ENCODE measurements around the gene EFNA1. TPM values are rescaled to one million over a fixed set of nuclear protein-coding genes. Genes with fewer than 3 reads are reported as not detected.

The EFNA1 gene
- total and polyA plus RNA-seq, 2 experiments from 2014 or later = 78.7 to 172 TPM

DNA sequence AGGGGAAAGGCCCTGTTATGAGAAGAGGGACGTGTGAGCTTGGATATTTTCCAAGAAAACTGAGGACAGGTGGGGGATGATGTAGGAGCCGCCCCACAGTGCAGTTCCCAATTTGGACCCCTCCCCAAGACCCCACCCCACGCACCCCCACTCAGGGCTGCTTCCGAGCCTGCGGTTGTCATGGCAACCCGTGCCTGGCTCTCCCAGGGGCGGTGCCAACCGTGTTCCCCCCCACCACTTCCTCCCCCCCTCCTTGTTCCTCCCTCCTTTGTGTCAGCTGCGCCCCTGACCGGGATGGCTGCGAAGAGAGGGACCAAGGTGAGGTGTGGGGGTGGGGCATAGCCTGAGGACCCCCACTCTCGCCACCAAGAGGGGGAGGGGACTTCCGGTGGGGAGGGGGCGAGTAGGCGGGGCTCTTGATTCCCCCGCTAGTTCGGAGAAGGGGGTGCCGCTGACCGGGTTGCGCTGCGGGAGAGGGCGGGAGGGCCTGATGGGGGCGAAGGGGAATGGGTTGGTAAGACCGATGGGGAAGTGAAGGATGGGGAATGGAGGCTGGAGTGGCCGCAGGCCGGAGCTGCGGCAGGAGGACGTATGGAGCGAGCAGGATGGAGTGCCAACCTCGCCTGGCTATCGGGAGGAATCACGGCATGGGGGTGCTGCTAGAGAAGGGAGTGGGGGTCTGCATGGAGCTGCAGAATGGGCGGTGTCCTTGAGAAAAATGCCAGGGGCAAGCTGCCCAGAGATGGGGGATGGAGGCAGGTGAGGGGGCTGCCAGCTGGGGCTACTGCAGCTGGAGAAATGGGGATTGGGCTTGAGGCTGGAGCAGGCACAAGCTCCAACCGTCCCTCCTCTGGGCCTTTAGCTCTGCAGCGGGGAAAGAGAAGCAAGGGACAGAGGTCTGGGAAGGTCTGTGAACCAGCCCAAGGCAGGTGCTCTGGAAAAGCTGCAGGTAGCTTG, 46.9 kb downstream of the EFNA1 start:
- Histone ChIP-seq H4K20me1 (ENCODE audit: insufficient read depth, poor library complexity, severe bottlenecking) (no peaks in the 10 kb centered on the region), H3K4me1 (ENCODE audit: insufficient read depth) (peaks cover 13% of the 10 kb centered on the region), H3K79me2 (peaks cover 22% of the 10 kb centered on the region), H3K27ac (peak overlapping the region; percentile 40), H3K4me3 (peak overlapping the region; percentile 45), H3K9me3 (ENCODE audit: low read depth) (no peaks in the 10 kb centered on the region), H2AFZ (peak overlapping the region; percentile 2), H3K9me2 (replicated peaks; ENCODE audit: insufficient read depth) (no peaks in the 10 kb centered on the region), H3K4me2 (peak overlapping the region; percentile 82), H3K27me3 (peaks cover 5% of the 10 kb centered on the region), H3K36me3 (replicated peaks; ENCODE audit: insufficient read depth, low read depth) (no peaks in the 10 kb centered on the region)
- TF ChIP-seq, protein P1, sequence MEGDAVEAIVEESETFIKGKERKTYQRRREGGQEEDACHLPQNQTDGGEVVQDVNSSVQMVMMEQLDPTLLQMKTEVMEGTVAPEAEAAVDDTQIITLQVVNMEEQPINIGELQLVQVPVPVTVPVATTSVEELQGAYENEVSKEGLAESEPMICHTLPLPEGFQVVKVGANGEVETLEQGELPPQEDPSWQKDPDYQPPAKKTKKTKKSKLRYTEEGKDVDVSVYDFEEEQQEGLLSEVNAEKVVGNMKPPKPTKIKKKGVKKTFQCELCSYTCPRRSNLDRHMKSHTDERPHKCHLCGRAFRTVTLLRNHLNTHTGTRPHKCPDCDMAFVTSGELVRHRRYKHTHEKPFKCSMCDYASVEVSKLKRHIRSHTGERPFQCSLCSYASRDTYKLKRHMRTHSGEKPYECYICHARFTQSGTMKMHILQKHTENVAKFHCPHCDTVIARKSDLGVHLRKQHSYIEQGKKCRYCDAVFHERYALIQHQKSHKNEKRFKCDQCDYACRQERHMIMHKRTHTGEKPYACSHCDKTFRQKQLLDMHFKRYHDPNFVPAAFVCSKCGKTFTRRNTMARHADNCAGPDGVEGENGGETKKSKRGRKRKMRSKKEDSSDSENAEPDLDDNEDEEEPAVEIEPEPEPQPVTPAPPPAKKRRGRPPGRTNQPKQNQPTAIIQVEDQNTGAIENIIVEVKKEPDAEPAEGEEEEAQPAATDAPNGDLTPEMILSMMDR (IDR thresholded peaks at IDR 0.05; ENCODE audit: poor library complexity) = no peak
- no peak for TF ChIP-seq EZH2 (IDR thresholded peaks at IDR 0.05; ENCODE audit: borderline replicate concordance)
- TF ChIP-seq EZH2phosphoT487 (IDR thresholded peaks at IDR 0.05; ENCODE audit: low read depth, severe bottlenecking, unreplicated experiment) = no peak
- 13% methylated on average over 12 of the region's 35 CpGs for WGBS (ENCODE audit: low lambda C conversion rate, missing lambda C conversion rate)
- peak; percentile 48 for DNase-seq (ENCODE audit: low spot score)

GRCh38 chr1:155175281-155175926, 47.7 kb downstream of the EFNA1 start:
- Histone ChIP-seq H2AFZ (no peak overlapping the region), H3K27ac (peak overlapping the region; percentile 40), H3K4me3 (no peak overlapping the region), H3K9me3 (ENCODE audit: low read depth) (no peaks in the 10 kb centered on the region), H3K9me2 (replicated peaks; ENCODE audit: insufficient read depth) (no peaks in the 10 kb centered on the region), H3K27me3 (peaks cover 5% of the 10 kb centered on the region), H3K36me3 (replicated peaks; ENCODE audit: insufficient read depth, low read depth) (no peaks in the 10 kb centered on the region), H3K4me1 (ENCODE audit: insufficient read depth) (peaks cover 13% of the 10 kb centered on the region), H3K79me2 (peaks cover 22% of the 10 kb centered on the region), H3K4me2 (peak overlapping the region; percentile 82), H4K20me1 (ENCODE audit: insufficient read depth, poor library complexity, severe bottlenecking) (no peaks in the 10 kb centered on the region)
- DNase-seq (ENCODE audit: low spot score) = no peak
- TF ChIP-seq EZH2phosphoT487 (IDR thresholded peaks at IDR 0.05; ENCODE audit: low read depth, severe bottlenecking, unreplicated experiment) (no peak), EZH2 (IDR thresholded peaks at IDR 0.05; ENCODE audit: borderline replicate concordance) (no peak)
- TF ChIP-seq, protein P1 (IDR thresholded peaks at IDR 0.05; ENCODE audit: poor library complexity) = no peak
- 92% methylated on average over 12 of the region's 12 CpGs for WGBS (ENCODE audit: low lambda C conversion rate, missing lambda C conversion rate)

- Histone ChIP-seq H2AFZ (no peak overlapping the region), H3K27ac (no peak overlapping the region), H3K79me2 (peaks cover 16% of the 10 kb centered on the region), H3K4me2 (no peak overlapping the region), H3K9me3 (ENCODE audit: low read depth) (no peaks in the 10 kb centered on the region), H3K4me1 (ENCODE audit: insufficient read depth) (peaks cover 13% of the 10 kb centered on the region), H4K20me1 (ENCODE audit: insufficient read depth, poor library complexity, severe bottlenecking) (no peaks in the 10 kb centered on the region), H3K36me3 (replicated peaks; ENCODE audit: insufficient read depth, low read depth) (no peaks in the 10 kb centered on the region), H3K4me3 (no peak overlapping the region), H3K27me3 (peaks cover 5% of the 10 kb centered on the region), H3K9me2 (replicated peaks; ENCODE audit: insufficient read depth) (no peaks in the 10 kb centered on the region)
- TF ChIP-seq EZH2phosphoT487 (IDR thresholded peaks at IDR 0.05; ENCODE audit: low read depth, severe bottlenecking, unreplicated experiment) (no peak), EZH2 (IDR thresholded peaks at IDR 0.05; ENCODE audit: borderline replicate concordance) (no peak)
- TF ChIP-seq, protein P1 (IDR thresholded peaks at IDR 0.05; ENCODE audit: poor library complexity) = no peak
- 96% methylated on average over 9 of the region's 9 CpGs for WGBS (ENCODE audit: low lambda C conversion rate, missing lambda C conversion rate)
- DNase-seq (ENCODE audit: low spot score) = no peak
Observed at GRCh38 chr1:155175927-155176371, 48.3 kb downstream of the EFNA1 start.
